GM18868 (cell line): ENCODE measurements around the gene STX3.

ENCODE experiments used
- ATAC-seq: cut with Tn5 transposase; IDR thresholded peaks from one replicate; pipeline ENCODE4 v1.9.1; 2021; ENCODE audit warnings: mild to moderate bottlenecking, moderate library complexity; ENCODE audit not compliant: unreplicated experiment

STX3 gene

DNA sequence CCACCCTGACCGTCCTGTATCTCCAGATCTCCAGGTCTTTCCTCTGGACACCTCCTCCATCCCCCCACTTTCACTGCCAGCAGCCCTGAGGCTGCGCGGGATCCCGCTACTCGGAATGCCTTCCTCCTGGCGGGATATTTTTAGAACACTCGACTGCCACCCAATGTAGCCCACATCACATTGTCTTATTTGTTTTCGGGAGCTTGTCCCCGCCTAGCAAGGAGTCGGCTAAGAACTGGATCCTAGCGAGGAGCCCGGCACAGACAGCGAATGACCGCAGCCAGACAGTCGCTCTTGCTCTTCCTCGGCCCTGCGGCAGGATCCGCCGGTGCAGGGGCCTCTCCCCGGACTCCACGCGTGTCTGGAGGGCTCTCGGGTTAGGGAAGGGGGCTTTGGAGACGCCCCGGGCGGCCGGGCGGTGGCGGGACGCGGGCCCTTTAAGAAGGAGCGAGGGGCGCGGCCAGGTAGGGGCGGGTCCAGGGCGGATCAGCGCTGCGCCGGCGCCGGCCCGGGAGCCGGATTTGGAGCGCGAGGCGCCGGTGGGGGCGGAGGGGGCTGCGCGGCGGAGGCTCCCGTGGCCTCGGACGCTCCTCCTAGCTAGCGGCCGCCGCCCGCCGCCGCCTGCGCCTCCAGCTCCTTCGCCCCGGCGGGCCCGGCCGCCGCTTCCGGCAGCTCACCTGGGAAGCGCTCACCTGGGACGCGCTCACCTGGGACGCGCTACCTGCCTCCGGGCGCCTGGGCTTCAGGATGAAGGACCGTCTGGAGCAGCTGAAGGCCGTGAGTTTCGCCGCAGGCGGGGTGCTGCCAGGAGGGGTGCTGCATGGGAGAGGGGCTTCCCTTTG is at the start of gene STX3:
TSS of gene STX3 (plus strand) at position 518 of the 842 bp plus-strand sequence. CDS start at position 748, 230 bp downstream.
- ATAC-seq: peak; percentile 69

DNA sequence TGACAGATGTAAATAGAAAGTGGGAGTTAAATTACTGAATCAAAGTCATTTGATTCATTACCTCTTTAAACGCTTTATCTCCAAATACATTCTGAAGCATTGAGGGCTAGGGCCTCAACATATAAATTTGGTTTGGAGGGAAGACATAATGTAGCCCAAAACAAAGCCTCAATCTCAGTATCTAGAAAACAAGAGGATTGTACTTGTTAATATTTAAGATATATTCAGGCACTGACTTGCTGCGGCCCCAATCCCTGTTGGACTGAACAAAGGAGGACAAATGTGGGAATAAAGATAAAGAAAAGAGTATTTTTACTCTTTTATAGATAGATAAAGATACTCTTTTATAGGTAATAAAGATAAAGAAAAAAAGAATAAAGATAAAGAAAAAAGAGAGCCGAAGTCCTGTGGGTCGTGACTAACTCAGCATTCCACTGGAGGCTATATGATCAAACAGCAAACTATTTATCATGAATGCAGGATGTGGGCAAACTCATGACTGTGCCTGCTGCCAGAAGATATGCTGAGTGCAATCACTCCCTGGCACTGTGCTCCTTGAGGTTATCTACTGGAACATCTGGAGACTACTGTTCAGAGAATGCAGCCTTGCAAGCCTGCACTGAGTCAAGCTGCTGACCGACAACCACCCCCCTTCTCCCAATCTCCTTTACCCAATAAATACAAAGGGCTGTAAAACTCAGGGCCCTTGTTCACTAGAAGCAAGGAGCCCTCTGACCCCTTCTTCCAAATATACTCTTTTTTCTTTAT is 48.5 kb upstream of the STX3 start:
- no peak for ATAC-seq

DNA sequence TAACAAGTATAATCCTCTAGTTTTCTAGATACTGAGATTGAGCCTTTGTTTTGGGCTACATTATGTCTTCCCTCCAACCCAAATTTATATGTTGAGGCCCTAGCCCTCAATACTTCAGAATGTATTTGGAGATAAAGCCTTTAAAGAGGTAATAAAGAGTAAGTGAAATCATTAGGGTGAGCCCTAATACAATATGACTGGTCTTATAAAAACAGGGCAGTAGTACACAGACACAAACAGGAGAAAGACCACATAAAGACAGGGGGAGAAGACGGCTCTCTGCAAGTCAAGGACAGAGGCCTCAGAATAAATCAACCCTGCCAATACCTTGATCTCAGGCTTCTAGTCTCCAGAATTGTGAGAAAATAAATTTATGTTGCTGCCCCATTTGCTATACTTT is 47.8 kb upstream of the STX3 start:
- no peak for ATAC-seq

DNA sequence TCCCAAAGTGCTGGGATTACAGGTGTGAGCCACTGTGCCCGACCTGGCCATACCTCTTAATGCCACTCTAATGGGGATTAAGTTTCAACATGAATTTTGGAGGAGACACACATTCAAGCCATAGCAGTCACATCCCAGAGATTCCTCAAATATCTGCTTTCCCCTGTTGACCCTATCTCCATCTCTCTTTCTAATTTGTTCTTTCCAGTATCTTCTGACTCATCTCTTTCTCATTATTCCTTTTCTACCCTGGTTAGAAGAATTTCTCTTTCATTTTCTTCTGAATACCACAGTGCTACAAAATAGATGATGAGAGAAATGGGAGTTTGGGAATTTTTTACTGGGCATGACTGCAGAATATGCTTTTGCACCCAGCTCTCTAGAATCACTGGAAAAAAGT is 46.6 kb upstream of the STX3 start:
- no peak for ATAC-seq

DNA sequence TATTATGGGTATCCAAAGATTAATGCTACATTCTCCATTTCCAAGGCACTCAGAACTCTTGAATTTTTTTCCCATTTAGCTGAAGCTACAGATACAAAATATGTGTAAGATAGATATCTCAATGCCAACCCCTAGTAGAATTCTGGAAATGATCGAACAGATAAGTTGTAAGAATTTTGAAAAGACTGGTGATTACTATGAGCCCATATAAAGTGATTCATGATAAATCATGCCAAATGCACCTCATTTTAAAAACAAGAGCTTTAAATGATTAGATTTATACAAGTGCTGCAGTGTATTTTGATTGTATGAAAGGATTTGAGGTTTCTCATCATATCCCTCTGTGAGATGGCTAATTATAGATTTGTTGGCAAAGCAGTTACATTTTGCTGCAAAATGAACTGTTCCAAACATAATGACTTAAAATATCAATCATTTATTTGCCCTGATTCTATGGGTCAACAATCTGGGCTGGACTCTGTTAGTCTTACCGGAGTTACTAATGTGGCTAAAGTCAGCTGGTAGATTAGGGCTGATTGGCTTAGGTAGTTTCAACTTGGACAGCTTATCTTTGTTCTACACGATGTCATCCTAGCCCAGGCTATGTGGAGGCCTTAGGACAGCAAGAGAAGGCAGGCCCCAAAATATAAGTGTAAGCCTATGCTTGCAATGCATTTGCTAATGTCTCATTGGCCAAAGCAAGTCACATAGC is 44.9 kb upstream of the STX3 start:
- ATAC-seq: no peak

DNA sequence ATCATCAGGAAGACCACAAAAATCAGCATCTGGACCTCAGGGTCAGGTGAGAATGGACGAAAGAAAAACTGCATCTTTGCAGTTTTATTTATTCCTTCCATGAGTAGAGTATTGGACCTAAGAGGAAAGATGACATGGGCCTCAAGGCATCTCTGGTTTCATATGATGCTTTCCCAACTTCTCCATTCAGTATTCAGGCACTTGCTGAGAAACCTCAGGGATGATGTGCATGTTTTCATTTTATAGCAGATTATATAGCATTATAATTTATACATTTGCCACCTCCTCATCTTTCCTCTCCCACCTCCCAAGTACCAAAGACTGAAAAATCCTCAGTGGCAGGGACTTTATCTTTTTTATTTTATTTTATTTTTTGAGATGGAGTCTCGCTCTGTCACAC is 41.4 kb upstream of the STX3 start, which contains the start of gene OR10V1:
TSS of gene OR10V1 (minus strand) at position 101 of the 400 bp plus-strand sequence. CDS start at position 101, 0 bp downstream.
- no peak for ATAC-seq

DNA sequence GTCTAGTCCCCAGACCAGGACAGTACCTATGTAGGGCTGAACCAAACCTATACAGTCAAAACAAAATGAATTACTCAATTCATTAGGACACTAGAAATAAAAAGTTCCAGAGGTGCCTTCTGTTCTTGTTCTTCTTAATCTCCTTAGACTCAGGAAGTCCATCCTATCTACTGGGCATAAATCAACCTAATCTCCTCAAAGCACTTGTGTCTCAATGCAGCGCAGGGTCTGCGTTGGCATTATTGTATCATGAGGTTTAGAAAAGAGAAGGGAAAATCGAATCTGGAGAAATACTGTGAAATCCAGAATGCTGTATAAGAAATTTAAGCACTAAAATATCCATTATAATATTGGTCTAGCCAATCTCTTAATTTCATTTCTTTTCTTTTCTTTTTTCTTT is 39.1 kb upstream of the STX3 start:
- no peak for ATAC-seq

DNA sequence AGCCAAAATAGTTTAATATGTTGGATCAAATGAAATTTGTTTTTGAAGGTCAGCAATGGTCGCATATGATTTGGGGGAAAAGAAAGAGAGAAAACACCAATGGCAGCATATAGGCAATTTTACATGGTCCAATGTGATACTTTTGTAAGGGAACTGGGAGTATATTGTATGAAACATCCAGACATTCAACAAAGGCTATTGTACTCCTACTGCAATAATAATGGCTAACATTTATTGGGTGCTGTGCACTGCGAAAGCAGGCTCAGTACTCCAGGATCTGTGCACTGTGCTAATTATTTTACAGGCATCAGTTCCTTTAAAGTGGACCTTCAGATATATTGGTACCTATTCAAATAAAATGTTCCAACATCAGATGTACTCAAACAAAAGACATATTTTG is 35.6 kb upstream of the STX3 start:
- ATAC-seq: no peak

DNA sequence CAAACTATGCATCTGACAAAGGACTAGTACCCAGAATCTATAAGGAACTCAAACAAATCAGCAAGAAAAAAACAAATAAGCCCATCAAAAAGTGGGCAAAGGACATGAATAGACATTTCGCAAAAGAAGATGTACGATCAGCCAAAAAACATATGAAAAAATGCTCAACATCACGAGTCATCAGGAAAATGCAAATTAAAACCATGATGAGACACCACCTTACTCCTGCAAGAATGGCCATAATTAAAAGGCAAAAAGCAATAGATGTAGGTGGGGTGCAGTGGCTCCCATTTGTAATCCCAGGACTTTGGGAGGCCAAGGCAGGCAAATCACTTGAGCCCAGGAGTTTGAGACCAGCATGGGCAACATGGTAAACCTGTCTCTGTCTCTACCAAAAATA is 31.1 kb upstream of the STX3 start:
- no peak for ATAC-seq

DNA sequence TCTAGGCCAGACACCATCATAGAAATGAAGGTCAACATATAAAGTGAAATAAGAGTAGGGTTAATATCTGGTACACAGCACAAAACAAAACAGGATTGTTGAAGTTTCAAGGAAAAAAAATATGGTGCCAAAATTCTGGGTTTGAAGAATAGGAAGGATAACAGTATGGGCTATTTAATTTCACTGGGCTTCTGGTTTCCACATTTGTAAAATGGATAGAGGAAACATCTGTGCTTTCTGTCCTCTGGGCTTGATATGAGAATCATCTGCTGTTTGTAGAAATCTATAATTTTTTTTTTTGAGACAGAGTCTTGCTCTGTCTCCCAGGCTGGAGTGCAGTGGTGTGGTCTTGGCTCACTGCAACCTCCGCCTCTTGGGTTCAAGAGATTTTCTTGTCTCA is 27.8 kb upstream of the STX3 start:
- ATAC-seq: no peak

DNA sequence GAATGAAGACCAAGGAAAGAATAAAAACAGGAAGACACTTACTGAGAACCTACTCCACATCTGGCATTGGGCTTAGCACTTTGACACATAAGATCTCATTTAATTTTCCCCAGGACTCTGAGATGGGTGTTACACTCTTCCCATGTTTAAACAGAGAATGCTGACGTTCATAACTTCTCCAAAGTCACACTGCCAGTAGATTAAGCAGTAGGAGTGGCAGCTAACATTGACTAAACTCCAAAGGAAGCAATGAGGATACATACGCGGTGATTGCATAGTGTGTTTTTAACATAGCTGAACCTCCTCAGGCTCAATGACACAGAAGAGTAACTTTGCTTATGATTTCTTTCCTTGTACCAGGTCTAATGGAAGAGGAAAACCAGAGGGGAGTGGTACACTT is 27.0 kb upstream of the STX3 start:
- ATAC-seq: no peak

DNA sequence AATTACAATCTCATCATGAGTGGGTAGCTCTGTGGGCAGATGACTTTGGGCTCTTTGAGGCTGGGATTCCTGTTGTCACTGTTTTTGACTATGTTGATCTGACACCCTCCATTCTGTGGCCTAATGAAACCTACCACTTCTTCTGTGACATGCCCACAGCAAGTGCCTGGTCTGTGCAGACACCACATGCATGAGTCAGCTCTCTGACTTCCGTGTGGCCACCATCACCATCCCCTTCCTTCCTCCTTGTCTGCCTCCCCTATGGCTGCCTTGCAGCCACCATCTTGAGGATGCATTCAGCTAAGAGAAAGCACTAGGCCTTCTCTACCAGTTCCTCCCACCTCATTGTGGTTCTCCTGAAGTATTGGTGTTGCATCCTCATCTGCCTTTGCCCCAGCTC is 26.3 kb upstream of the STX3 start:
- no peak for ATAC-seq

DNA sequence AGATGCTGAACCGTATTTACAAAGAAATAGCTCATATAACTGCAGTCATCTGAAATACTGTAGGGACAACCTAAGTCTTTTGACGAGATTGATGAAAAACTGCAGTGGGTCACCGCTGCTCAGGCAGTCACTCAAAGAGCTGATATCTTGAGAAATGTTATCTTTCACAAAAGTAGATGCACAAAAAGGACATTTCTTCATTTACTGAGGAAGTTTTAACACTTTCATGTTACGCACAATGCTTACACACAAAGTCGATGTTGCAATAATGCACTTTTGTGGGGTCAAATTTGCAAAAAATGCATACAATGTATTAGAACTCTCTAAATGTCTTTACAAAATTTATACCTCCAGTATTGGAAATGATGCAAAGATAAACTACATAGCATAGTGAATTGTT is 25.3 kb upstream of the STX3 start:
- ATAC-seq: no peak

DNA sequence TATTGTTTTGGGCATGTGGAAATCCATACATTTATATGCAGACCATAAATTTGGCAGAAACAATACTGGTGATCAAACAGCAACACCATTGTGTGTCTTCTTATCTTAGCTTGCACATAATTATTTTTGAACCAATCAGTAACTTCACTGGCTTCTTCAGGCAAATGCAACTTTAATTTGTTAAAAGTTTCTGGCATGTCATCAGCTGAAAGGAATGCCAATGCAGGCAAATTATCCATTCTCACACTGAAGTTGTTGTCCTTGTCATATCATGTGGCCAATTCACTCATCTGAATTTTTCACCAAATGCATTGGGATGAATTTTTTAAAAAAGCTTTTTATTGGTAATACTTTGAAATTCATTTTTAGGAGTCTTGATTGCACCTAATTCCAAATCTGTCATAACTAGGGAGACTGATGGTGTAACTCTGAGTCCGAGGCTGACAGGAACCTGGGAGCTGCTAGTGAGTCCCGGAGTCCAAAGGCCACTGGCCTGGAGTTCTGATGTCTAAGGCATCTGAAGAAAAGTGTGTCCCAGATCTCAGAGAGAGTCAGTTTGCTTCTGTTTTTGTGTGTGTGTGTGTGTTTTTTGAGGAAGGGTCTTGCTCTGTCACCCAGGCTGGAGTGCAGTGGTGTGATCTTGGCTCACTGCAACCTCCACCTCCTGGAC is 24.1 kb upstream of the STX3 start:
- no peak for ATAC-seq

DNA sequence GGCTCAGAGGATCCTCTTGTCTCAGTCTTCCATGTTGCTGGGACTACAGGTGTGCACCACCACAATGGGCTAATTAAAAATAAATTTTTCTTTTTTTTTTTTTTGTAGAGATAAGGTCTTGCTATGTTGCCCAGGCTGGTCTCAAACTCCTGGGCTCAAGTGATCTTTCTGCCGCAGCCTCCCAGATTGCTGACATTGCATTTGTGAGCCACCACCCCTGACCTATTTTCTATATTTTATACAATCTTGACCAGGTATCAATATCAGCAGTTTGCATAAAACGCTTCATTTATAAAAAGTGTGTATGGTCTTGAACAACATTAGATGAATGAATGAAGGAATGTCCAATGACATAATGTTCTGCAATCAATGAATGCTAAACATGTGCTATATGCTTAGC is 9.1 kb upstream of the STX3 start:
- no peak for ATAC-seq

DNA sequence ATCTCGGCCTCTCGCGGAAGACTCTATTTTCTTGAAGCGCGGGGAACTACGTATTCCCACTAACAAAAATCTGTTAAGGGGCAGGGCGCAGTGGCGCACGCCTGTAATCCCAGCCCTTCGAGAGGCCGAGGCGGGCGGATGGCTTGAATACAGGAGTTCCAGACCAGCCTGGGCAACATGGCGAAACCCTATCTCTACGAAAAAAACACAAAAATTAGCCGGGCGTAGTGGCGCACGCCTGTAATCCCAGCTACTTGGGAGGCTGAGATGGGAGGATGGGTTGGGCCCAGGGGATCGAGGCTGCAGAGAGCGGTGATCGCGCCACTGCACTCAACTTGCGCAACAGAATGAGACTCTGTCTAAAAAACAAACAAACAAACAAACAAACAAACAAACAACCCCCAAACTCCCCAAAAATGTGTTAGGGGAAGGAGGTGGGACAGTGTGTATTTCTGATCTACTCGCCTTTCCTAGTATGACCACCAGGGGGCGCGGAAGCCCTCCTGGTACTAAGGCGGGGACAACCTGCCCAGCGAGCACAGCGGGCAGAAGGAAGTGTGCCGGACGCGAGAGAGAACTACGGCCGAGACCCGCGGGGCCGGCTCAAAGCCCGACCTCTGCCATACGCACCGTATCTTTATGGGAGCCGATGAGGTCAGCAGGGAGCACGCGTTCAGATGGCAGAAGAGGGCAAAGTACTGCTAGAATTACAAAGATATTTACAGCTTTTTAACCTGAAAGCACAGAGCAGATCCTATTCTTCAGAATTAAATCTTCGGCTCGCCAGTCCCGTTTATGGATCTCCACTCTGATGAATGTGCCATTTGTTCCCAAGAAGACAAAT is 1.3 kb upstream of the STX3 start:
- ATAC-seq: peak; percentile 74

DNA sequence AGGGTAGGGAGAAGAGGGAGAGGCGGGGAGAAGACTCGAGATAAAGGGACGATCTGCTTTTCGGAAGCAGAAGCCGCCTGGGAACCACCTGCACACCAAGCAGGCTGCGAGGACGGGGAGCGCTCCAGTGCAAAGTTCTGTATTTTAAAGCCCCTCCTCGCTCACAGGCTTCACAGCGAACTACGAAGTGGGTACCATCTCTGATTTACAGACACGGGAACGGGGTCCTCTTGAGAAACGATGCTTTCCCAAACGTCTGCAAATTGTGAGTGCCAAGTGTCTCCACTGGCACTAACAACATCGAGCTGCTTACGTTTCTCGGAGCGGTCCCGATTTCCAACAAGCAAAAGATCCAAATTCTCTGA is 700 bp upstream of the STX3 start:
- peak; percentile 23 for ATAC-seq

DNA sequence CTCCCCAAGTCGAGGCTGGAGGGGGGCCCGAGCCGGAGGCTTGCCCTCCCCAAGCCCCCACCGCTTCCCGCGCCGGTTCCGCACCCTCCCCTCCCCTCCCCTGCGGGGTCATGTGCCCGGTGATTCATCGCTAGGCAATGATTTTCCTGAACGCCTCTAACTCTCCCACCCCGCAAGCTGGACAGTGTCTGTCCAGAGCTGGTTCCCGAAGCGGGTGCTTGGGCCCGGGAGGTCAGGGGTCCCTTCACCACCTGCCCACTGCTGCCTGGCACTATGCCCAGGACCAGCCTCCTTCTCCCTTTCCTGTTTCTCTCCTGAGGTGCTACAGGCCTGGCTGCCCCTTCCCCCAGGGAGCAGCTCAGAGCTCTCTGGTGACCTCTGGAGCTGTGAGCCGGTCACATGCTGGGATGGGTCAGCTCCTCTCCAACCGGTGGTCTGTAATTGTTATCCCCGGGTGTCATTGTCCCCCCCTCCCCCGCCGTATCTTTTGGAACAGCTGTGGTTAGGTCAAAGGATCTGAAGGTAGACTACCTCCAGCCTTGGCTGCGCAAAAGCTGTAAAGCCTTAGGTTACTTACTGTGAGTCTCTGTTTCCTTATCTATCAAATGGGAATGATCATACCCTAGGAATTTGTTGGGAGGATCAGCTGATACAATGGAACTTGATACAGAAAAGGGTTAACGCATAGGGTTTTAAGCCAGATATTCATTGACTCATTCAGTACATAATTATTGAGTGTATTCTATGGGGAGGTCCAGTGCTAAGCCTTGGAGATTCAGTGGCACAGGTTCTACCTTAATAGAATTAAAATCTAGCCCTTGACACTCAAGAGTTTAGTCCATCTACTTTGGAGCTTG is 753 bp downstream of the STX3 start:
- no peak for ATAC-seq

DNA sequence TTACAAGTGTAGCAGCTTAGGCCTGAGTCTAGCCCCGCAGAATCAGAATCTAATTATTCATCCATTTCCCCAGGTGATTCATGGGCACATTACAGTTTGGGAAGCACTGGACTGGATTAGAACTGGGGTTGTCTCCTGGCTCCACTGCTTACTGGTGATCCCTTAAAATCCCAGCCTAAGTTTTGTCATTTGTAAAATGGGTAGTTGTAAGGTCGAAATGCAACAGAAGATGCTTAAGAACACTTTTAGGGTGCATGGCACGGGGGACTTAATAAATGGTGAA is 1.3 kb downstream of the STX3 start:
- no peak for ATAC-seq
